Measurements from ENCODE around the gene TNFRSF18. TPM values are rescaled to one million over a fixed set of nuclear protein-coding genes. Genes with fewer than 3 reads are reported as not detected.

Gene TNFRSF18
- total RNA-seq, 1 donor, result not detected

DNA sequence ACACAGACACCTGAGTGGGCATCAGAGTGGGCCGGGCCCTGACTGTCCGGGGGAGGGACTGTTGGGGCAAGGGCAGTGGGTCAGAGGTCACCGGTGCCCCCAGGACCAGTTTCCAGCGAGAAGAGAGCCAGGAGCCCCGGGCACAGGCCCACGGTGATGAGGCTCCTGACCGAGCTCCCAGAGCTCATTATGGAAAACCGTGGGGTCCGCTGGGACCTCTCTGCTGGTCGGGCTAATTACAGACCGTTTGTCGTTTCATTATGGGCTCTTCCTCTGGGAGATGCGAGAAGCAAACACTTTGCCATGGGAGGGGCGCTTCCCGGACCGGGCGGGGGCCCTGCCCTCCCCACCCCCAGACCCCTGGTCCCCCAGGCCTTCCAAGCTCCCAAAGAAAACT lies 44.7 kb downstream of the TNFRSF18 start:
- H2AFZ ChIP-seq (ENCODE audit: low read length), result no peak overlapping the region
- no peak overlapping the region for H3K4me3 ChIP-seq (ENCODE audit: insufficient read depth, low read length)
- peaks cover 8% of the 10 kb centered on the region for H3K4me1 ChIP-seq (ENCODE audit: insufficient read depth, low read length)
- no peaks in the 10 kb centered on the region for H4K20me1 ChIP-seq (ENCODE audit: insufficient read depth, low read length)
- no peaks in the 10 kb centered on the region for H3K36me3 ChIP-seq (ENCODE audit: insufficient read depth, low read length)
- H3K4me2 ChIP-seq (ENCODE audit: insufficient read depth, low read length), result no peak overlapping the region
- no peak for TF ChIP-seq CTCF (IDR thresholded peaks at IDR 0.05; ENCODE audit: extremely low read depth, low read depth, low read length)
- no peak for DNase-seq (ENCODE audit: insufficient read length, low spot score, missing footprints)
- H3K27me3 ChIP-seq (ENCODE audit: insufficient read depth, low read length), result peaks cover 13% of the 10 kb centered on the region
- H3K27ac ChIP-seq (ENCODE audit: low read depth, low read length), result no peak overlapping the region
- no peaks in the 10 kb centered on the region for H3K79me2 ChIP-seq (ENCODE audit: insufficient read depth, low read length)
- no peaks in the 10 kb centered on the region for H3K9me3 ChIP-seq (ENCODE audit: low read depth, low read length)

- Histone ChIP-seq H3K27ac (ENCODE audit: low read depth, low read length) (no peak overlapping the region), H3K9me3 (ENCODE audit: low read depth, low read length) (no peaks in the 10 kb centered on the region), H3K4me2 (ENCODE audit: insufficient read depth, low read length) (no peak overlapping the region), H3K4me3 (ENCODE audit: insufficient read depth, low read length) (no peak overlapping the region), H3K27me3 (ENCODE audit: insufficient read depth, low read length) (peaks cover 13% of the 10 kb centered on the region), H3K36me3 (ENCODE audit: insufficient read depth, low read length) (no peaks in the 10 kb centered on the region), H2AFZ (ENCODE audit: low read length) (no peak overlapping the region), H3K79me2 (ENCODE audit: insufficient read depth, low read length) (no peaks in the 10 kb centered on the region), H3K4me1 (ENCODE audit: insufficient read depth, low read length) (peaks cover 8% of the 10 kb centered on the region), H4K20me1 (ENCODE audit: insufficient read depth, low read length) (no peaks in the 10 kb centered on the region)
- DNase-seq (ENCODE audit: insufficient read length, low spot score, missing footprints), result no peak
- TF ChIP-seq CTCF (IDR thresholded peaks at IDR 0.05; ENCODE audit: extremely low read depth, low read depth, low read length), result no peak
Measured at GRCh38 chr1:1161078-1161682, 45.2 kb downstream of the TNFRSF18 start.

DNA sequence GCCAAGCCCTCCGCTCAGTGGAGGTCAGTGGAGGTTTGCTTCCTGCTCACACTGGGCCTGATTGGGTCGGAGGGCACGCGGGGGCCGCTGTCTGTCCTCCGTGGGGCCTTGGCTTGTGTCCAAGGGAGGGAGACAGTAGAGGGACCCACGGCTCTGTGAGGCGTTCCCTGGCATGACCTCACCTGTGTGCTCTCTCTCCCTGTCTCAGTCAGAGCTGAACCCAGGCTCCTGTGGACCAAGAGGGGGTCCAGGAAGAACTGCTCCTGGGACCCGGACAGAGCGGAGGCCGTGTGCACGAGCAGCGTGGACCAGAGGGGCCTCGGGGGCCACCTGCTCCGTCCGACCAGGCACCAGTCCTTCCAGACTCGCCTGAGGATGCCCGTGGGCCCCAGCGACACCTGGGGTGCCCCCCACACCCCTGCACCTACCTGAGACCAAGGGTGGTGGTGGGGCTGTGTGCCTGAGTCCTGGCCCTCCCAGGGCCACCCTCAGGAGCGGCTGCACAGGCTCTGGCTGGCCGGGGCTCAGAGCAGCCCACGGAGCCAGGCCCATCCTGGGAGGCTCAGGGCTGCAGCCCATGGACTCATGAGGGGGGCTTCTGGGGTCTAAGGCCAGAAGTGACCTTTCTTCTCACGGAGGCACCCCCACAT lies 46.0 kb downstream of the TNFRSF18 start:
- Histone ChIP-seq H3K27me3 (ENCODE audit: insufficient read depth, low read length) (peaks cover 13% of the 10 kb centered on the region), H2AFZ (ENCODE audit: low read length) (no peak overlapping the region), H4K20me1 (ENCODE audit: insufficient read depth, low read length) (no peaks in the 10 kb centered on the region), H3K4me1 (ENCODE audit: insufficient read depth, low read length) (peaks cover 8% of the 10 kb centered on the region), H3K4me2 (ENCODE audit: insufficient read depth, low read length) (no peak overlapping the region), H3K9me3 (ENCODE audit: low read depth, low read length) (no peaks in the 10 kb centered on the region), H3K79me2 (ENCODE audit: insufficient read depth, low read length) (no peaks in the 10 kb centered on the region), H3K36me3 (ENCODE audit: insufficient read depth, low read length) (no peaks in the 10 kb centered on the region), H3K4me3 (ENCODE audit: insufficient read depth, low read length) (no peak overlapping the region), H3K27ac (ENCODE audit: low read depth, low read length) (no peak overlapping the region)
- no peak for TF ChIP-seq CTCF (IDR thresholded peaks at IDR 0.05; ENCODE audit: extremely low read depth, low read depth, low read length)
- no peak for DNase-seq (ENCODE audit: insufficient read length, low spot score, missing footprints)

GRCh38 chr1:1157914-1158710 lies 48.3 kb downstream of the TNFRSF18 start:
- Histone ChIP-seq H3K27me3 (ENCODE audit: insufficient read depth, low read length) (no peaks in the 10 kb centered on the region), H4K20me1 (ENCODE audit: insufficient read depth, low read length) (no peaks in the 10 kb centered on the region), H3K4me3 (ENCODE audit: insufficient read depth, low read length) (peak overlapping the region; percentile 72), H3K4me1 (ENCODE audit: insufficient read depth, low read length) (peaks cover 8% of the 10 kb centered on the region), H3K4me2 (ENCODE audit: insufficient read depth, low read length) (peak overlapping the region; percentile 95), H3K27ac (ENCODE audit: low read depth, low read length) (peak overlapping the region; percentile 41), H3K9me3 (ENCODE audit: low read depth, low read length) (no peaks in the 10 kb centered on the region), H3K79me2 (ENCODE audit: insufficient read depth, low read length) (no peaks in the 10 kb centered on the region), H2AFZ (ENCODE audit: low read length) (peak overlapping the region; percentile 78), H3K36me3 (ENCODE audit: insufficient read depth, low read length) (no peaks in the 10 kb centered on the region)
- no peak for TF ChIP-seq CTCF (IDR thresholded peaks at IDR 0.05; ENCODE audit: extremely low read depth, low read depth, low read length)
- peak; percentile 98 for DNase-seq (ENCODE audit: insufficient read length, low spot score, missing footprints)
